Stimulated activated CD4-positive, alpha-beta T cell treated with anti-CD3 and anti-CD28 coated beads, TNF-alpha, amount 100 ng/mL, for 4 hours (primary cell): Measurements from ENCODE around the gene RAMP3.
A peak's percentile ranks its signal among the peaks of the same experiment; 100 is the strongest.
"Not testable (repeated sequence)": the region's sequence is repeated elsewhere in the genome, so short reads cannot be mapped to it uniquely, and the experiment has no call there.

Source experiments
- DNase-seq, 3 experiments: peaks; one replicate each; pipeline ENCODE4 v3.0.0-alpha.2; 2020; ENCODE audit warnings: low read depth in 3 of 3

RAMP3 gene, protein sequence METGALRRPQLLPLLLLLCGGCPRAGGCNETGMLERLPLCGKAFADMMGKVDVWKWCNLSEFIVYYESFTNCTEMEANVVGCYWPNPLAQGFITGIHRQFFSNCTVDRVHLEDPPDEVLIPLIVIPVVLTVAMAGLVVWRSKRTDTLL

DNA sequence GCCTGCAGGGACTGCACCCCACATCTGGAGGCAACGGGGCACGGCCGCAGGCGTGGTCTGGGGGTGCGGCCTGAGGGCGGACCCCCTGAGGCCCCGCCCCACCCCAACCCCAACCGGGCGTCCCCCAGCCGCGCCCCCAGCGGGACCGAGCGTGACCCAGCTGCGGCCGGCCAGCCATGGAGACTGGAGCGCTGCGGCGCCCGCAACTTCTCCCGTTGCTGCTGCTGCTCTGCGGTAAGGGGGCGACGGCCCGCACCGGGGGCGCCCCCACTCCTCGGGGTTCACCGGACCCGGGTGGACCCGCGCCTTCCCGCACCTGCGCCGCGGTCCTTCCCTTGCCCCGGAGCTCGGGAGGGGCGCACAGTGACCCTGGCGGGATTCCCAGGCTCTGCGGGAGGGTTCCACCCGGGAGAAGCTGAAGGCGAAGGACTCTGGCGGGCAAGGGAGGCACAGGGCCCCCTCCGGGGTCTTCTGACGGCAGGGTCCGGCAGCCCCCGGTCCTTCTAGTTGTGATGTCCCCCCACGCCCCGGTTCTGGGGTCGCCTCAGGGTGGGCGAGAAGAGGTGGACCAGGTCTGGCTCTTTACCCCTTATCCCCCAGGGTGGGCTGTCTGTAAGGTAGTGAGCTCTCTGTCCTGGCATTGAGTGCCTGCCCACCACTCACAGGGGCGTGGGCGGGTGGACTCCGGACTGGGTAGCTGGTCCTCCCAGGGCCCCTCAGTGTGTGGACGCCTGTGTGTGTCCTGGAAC lies at the start of gene RAMP3:
Gene RAMP3, plus strand, starts transcription at position 139 of the 749 bp plus-strand sequence. Its CDS starts 38 bp downstream, at position 177.
- DNase-seq = no peak

DNA sequence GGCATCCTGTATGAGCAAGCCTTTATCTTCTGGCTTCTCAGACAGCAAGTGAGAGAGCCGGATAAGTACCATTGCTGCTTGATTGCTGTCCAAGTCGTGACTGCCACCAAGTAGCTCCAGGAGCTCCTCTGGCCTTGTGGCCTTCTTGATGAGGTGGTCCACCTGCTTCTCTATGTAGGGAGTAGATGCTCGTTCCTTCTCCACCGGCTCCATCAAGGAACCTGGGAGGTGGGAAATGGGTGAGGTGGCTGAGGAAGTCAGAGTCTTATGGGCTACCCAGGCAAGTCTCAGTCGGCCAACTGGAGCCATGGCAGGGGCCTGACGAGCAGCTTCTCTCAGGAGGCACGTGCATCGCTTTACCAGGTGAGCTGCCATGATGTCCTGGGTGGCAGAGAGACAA lies 48.7 kb upstream of the RAMP3 start:
- DNase-seq = no peak

DNA sequence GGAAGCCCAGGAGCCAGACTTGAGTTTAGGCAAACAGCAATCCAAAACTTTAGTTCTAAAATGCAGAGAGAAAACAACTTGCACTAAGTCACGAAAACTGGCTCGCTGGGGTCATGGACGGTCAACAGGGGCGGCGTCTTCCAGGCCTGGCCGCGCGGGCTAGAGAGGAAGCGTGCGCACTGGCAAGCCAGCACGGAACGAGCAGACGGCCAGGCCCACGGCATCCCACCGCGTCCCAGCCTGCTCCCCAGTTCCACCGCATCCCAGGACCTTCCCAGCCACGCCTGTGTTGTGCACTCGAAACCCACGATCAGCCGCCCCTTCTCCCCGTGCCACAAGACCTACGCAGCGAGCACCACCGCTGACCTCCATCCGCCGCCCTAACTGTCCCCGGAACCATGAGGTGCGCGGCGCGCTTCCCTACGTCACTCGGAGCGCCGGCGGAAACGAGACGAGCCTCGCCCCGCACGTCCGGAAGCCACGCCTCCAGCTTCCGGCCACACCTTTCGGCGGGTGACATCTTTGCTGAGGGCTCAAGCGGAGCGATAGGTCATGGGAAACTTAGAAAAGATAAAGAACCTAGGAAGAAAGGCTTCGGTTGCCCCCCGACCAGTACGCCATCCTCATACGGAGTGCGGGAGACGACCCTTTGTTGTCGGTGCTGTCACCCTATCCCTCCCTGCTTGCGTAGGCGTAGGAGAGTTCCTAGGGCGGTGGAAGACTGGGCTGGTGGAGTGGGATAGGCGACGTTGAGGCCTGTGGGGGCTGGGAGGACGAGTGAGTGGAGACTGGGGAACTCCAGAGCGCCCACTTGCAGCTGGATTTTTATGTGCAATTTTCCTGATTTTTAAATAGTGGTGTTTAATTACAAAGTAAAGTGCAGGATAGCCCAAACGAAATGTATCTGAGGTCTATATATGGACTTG lies 46.0 kb upstream of the RAMP3 start, which contains the start of gene TBRG4:
Gene TBRG4, minus strand, starts transcription at position 400 of the 926 bp plus-strand sequence. CDS start 2,460 bp downstream, outside the sequence.
- DNase-seq = peak; percentile 86 to 90 (median 88)

DNA sequence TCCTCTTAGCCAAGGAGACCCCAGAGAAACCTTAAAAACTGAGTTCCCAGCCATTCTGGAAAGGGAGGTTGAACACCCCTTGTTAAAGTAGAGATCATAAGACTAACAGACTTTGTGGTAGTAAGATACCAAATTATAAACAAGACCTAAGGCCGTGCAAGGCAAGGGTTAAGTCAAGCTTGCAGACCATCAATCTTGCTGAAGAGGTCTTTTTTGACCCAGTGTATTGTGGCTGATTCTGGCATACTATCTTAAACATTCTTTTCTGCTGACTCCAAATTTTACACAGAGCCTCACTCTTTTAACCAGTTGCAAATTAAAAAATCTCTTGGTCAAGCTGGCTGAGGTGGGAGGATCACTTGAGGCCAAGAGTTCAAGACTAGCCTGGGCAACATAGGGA lies 44.9 kb upstream of the RAMP3 start:
- DNase-seq = no peak

DNA sequence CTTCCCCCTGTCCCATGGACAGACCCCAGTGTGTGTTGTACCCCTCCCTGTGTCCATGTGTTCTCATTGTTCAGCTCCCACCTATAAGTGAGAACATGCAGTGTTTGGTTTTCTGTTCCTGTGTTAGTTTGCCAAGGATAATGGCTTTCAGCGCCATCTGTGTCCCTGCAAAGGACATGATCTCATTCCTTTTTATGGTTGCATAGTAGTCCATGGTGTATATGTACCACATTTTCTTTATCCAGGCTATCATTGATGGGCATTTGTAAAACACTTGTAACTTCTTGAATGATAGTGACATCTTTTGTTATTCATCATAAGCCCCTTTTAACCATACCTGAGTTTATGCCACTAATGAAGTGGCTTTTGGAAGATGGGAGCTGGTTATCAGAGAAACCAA lies 43.3 kb upstream of the RAMP3 start:
- not testable (repeated sequence) for DNase-seq

DNA sequence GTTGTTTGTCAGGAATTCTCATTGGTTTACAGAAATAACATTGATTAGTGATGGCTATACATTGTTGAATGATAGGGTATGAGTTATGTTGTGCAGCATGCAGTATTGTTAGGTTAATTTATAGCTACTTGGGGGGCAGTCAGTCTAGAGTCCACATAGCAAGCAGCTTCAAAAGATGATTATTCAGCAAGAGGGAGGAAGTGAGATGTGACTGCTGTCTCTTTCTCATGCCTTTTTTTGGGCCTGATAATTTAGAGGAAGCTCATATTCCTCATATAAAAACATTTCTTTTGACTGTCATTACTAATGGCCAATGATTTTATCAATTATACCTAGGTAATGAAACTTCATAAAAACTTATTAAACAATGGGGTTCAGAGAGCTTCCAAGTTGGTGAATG lies 42.7 kb upstream of the RAMP3 start:
- DNase-seq = no peak

DNA sequence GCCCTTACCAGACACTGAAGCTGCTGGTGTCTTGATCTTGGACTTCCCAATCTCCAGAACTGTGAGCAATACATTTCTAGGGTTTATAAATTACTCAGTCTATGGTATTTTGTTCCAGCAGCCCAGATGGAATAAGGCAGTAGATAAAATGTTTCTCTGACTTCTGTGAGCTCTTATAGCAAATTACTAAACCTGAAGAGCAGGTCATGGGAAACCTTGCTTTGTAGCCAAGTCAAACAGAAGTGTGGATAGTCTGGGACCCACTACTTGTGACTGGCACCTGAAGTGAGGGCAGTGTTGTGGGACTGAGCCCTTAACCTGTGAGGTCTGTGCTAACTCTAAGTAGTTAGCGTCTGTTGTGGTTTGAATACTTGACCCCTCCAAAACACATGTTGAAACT lies 41.5 kb upstream of the RAMP3 start:
- no peak for DNase-seq

DNA sequence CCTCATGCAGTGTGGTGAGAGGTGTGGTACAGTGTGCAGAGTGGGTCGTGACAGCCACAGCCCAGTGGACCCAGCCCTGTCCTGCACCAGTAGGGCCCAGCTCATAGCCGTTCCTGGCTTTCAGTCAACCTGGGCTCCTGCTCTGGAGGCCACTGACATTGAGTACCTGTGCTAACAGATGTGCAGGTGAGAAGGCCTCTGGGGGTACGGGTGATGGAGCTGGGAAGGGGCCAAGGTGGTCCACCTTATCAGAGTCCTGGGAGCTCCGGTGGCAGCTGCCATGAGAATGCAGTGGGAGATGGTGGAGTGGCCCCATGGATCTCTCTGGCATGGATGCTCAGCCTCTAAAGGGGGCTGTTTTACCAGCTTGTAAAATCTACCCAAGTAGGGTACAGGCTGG lies 40.0 kb upstream of the RAMP3 start:
- no peak for DNase-seq

DNA sequence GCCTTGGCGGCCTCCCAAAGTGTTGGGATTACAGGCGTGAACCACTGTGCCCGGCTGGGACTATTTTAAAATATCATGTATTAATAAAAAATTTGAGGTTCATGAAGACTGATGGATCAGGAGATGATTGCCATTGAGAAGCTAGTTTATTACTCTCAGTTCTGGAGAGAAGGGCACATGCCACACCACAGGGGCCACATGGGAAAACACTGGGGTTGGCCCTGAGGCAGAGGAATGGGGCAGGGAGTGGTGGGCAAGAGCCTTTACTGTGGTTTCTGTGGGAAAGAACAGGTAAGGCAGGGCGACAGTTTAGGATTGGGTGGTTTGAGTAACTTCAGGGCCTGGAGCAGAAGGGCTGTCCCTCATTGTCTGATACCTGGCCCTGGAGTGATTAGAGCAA lies 39.3 kb upstream of the RAMP3 start:
- no peak for DNase-seq

DNA sequence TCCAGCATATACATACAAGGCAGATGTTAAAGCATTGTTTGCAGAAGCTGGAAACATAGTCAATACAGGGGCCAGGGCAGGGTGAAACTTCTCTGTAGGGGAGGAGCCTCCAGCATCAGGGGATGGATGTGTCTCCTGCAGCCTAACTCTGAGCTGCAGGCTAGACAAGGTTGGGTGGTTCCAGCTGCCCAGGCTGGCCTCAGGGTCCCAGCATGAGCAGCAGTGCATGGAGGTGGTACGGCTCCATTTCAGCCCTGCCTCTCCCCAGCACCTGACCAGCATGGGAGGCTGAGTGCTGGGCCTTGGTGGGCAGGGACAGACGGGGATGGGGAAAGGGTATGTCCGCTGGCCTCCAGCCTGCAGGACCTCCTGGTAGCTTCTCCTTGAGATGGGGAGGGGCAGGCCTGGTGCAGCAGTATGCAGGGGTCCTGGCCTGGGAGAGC lies 38.7 kb upstream of the RAMP3 start:
- no peak for DNase-seq

DNA sequence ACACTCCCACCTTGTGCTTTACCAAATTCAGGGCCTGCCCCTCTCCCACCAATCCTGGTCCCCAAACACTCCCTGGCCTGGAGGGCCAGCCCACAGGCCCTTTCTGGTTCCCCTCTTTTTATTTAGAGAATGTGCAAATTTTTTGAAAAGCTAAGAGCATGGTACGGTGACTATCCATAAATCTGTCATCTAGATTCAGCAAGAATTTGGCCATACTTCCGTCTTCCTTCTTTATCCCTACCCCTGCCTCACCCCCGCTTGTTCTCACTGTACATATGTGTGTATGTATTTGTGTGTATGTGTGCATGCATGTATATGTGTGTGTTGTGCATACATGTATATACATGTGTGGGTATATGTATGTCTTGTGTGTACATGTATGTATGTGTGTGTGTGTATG lies 38.0 kb upstream of the RAMP3 start:
- DNase-seq = no peak

DNA sequence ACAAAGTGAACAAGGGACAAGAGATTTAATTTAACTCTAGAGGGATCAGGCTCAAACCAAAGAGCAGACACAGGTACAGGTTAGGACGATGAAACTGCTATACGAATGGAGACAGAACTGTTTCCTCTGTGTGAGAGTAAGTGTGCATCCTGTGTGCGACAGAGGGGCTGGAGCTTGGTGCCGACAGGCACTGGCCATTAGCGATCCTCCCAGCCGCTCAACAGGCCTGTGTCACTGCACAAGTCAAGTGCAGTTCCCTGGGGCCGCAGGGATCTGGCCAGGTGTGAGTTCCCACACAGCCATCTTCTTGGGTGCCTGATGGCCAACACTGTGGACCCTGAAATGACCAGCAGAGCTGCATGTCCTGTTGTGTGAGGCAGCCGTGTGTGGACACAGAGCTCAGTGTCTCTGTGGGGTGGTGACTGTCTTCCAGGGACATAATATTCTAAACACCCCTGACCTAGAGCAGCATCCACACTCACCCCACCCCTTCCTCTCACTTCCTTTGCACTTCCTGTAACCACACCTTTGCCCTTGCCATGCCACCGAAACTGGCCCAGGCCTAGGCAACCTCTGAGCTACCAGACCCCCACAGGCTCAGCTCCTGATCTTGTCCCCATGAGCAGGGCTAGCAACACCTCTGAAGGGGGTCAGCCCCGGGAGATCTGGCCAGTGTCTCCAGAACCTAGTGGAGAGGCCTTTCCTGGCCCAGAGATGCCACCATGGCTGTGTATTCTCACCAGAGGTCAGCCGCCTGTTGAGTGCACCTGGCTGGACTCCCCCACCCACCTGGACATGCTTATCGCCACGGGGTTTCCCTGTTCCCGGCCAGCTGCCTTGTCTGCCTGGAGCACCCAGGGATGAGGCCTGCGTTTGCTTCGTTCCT lies 34.4 kb upstream of the RAMP3 start:
- DNase-seq = no peak

DNA sequence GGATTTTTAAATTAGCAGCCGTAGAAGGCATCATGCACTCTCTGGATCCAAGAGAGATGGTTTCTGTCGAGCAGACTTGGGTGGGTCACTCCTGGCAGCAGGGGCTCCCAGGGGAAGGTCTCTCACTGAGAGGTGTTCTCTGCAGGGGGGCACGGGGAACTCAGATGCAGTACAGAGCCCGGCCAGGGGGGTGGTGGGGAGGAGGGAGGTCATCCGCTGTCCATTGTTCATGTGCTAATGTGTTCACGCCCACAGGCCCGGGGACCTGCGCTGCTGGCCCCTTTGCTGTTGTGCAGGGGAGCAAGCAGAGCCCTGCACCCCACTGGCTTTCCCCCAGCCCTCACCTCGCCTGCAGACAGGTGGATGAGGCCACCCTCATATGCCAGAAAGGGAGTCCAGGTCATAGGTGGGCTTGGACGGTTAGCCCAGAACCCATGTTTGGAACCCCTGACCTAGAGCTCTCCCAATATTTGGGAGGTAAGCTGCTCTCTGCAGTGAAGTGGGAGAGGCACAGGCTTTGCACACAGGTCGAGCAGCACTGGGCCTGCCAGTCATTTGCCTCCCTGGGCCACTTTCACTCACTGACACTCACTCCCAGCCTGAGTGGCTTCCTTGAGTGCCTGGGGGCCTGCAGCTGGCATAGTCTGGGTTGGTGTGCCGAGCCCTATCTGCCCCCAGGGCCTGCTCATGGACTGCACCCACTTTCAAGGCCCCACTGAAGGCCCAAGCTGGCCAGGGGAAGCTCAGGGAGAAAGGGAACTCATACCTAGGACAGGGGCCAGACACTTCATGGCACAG lies 33.5 kb upstream of the RAMP3 start:
- no peak for DNase-seq

DNA sequence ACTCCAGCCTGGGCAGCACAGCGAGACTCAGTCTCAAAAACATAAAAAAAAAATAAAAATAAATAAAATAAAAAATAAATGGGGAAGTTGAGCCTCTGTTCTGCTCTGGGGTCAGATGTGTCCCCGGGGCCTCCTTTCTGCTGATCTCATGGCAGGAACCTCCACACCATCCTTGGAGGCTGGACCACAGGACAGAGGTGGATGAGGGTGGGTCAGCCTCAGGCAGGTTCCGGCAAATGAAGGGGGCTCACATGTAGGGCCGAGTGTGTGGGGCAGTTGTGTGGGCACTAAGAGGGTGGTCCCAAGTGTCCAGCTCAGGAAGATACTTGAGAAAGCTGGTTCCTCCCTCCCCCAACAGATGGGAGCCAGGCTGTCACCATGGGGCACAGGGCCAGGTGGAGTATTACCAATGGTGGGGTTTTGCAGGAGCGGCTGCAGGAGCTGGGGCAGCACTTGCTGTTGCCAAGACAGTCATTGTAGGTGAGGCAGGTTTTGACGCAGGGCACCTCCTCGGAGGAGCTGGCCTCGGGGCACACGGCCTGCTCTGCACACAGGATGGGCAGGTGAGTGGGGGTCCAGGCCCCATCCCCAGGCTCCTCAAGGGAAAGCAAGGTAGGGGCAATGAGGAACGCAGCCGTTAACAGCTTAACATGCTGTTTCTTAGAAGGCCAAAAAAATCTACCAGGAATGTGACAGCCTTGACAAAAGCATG lies 32.2 kb upstream of the RAMP3 start:
- no peak for DNase-seq

DNA sequence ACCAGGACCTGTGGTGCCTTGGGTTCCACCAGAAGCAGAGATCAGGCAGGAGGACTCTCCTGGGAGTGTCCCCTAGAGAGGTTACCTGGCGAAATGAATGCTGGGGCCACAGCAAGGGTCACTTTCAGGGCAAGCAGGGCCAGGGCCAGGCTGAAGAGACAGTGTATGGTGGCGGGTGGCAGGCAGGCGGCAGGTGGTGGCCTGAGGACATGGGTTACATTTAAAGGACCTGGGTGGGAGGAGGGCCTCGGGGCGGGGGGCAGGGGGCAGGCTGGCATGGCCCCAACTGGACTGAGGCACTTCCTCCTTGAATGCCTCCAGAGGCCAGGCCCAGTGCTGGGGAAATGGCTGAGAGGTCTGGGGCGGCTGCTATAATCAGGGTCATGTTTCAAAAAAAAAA lies 31.4 kb upstream of the RAMP3 start:
- DNase-seq = no peak

DNA sequence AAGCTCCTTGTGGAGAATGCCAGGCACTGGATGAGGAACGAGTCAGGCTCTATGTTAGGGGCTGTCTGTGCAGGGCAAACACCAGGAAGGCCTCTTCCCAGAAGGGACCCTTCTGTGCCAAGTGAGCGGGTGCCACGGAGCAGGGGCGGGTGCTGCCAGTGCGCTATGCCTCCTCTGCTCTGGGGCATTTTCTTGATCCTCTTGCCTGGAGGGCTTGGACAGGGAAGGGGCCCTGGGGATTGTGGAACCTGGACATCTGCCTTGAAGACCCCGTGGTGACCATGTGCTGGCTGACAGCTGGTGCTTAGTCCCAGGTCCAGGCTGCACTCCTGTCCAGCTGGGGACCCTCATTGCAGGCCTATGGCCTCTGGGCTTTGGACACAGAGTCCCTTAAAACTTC lies 30.7 kb upstream of the RAMP3 start:
- DNase-seq = no peak

DNA sequence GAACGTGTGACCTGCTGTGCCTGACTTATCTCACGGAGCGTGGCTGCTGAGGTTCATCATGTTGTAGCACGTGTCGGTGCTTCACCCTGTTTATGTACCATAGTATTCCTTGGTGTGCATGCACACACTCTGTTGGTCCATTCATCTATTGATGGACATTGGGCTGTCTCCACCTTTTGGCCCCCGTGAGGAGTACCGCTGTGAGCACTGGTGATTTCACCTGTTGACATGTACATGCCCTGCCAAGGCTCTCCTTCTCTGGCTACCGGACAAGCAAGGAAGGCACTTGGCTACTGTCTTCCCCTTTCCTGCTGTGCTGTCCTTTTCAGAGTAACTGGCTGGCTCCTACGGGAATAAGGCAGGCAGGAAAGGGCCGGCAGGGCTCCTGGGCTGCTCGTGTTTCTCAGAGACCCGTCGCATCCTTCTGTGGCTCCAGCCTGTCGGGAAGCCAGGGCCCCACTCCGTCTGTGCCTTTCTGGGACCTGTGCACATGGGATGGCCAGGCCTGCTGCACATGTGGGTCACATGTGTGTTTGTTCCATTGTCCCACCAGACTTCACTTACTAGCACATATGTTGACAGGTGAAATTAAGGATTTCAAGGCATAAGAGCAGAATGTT lies 28.3 kb upstream of the RAMP3 start:
- DNase-seq = no peak

DNA sequence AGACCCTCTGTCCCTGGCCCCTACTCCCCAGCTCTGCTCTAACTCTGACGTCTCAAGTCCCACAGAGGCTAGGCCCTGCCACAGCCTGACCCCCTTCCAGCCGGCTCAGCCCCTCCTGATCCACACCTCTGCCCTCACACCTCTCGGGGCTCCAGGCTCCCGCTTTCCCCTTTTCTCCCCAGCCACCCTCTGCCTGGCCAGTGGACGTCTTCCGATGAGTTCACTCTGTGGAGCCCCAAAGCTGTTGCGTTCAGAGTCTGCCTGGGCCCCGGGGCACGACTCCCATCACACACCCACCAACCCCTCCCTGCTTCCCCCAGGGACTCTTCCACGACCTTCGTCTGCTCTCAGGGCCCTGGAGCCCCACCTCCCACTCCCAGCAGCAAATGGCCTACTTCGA lies 27.7 kb upstream of the RAMP3 start:
- DNase-seq = no peak

DNA sequence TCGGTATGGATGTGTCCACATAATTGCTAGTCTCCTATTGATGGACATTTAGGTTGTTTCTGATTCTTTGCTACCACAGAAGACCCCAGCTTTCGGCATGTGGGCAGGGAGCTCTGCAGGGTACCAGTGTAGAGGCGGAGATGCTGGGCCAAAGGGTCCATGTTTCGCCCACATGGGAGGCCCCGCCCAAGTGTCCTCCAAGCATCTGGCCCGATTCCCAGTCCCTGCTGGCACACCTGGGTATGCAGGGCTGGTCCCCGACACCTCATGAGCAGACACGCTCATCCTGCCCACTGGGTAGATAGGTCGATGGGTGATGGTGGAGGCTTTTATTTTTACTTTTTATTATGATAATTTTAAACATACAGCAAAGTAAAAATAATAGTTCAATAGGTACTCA lies 26.7 kb upstream of the RAMP3 start:
- no peak for DNase-seq

DNA sequence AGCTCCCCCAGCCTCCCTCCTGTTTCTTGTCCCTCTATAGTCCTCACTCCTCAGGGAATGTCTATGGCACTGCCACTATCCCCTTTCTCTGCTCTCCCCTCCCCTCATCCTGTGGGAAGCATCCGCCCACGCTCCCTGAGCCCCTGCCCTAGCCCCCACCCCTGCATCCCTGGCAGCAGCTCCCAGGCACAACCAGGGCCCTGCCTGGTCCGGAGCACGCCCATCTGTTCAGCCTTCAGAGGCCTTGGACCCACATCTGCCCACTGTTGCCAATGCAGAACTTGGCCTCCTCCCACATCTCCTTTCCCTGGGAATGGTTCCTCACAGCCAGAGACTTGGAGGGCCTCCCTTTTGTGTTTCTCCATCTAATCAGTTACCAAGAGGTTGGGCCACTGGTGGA lies 25.7 kb upstream of the RAMP3 start:
- DNase-seq = no peak
